T-helper 1 cell treated with Interleukin-12 subunit alpha and Interleukin-12 subunit beta and Interleukin-4 antibody, amounts not matched to agents 30 μg/mL and 1 μg/mL, for 36 hours (primary cell): ENCODE measurements around the gene VWF.
"Not testable (repeated sequence)": the region's sequence is repeated elsewhere in the genome, so short reads cannot be mapped to it uniquely, and the experiment has no call there.

ENCODE experiments used
- H3K27ac Mint-ChIP-seq: one replicate; pipeline ENCODE4 v1.8.0; 2021; ENCODE audit warnings: mild to moderate bottlenecking, mixed read lengths
- H3K27me3 Mint-ChIP-seq: one replicate; pipeline ENCODE4 v1.8.0; 2021; ENCODE audit warnings: low read depth, mixed read lengths
- H3K36me3 Mint-ChIP-seq: one replicate; pipeline ENCODE4 v1.8.0; 2021; ENCODE audit warnings: low read depth, mixed read lengths
- H3K4me1 Mint-ChIP-seq: one replicate; pipeline ENCODE4 v1.8.0; 2021; ENCODE audit warnings: low read depth, mixed read lengths
- H3K4me3 Mint-ChIP-seq: one replicate; pipeline ENCODE4 v1.8.0; 2021; ENCODE audit warnings: mild to moderate bottlenecking, moderate library complexity, mixed read lengths
- H3K9me3 Mint-ChIP-seq: one replicate; pipeline ENCODE4 v1.8.0; 2021; ENCODE audit warnings: mixed read lengths

VWF gene

GRCh38 chr12:6102021-6102420, 22.4 kb downstream of the VWF start:
- H3K27ac Mint-ChIP-seq: not testable (repeated sequence)

GRCh38 chr12:6099316-6099715, 25.2 kb downstream of the VWF start:
- H3K9me3 Mint-ChIP-seq: no peaks in the 10 kb centered on the region
- H3K27ac Mint-ChIP-seq: no peak overlapping the region
- H3K4me3 Mint-ChIP-seq: no peak overlapping the region
- H3K27me3 Mint-ChIP-seq: peaks cover 10% of the 10 kb centered on the region
- H3K36me3 Mint-ChIP-seq: no peaks in the 10 kb centered on the region
- no peaks in the 10 kb centered on the region for H3K4me1 Mint-ChIP-seq

More at GRCh38 chr12:6102021-6102420, 22.4 kb downstream of the VWF start:
- H3K4me1 Mint-ChIP-seq, H3K36me3 Mint-ChIP-seq, H3K27me3 Mint-ChIP-seq, H3K4me3 Mint-ChIP-seq, H3K9me3 Mint-ChIP-seq: not testable (repeated sequence)

DNA sequence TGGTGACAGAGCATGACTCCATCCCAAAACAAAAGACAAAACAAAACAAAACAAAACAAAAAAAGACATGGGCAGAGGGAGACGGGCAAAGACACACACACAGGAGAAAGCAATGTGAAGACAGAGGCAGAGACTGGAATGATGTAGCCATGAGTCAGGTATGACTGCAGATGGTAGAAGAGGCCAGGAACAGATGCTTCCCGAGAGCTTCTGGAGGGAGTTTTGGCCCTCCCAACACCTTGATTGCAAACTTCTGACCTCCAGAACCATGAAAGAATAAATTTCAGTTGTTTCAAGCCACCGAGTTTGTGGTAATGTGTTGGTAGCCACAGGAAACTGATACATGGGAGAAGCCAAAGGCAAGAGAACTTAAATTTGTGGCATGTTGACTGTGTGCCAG, 27.1 kb downstream of the VWF start:
- no peak overlapping the region for H3K4me3 Mint-ChIP-seq
- peaks cover 15% of the 10 kb centered on the region for H3K27me3 Mint-ChIP-seq

GRCh38 chr12:6096527-6096926, 27.9 kb downstream of the VWF start:
- Mint-ChIP-seq H3K36me3 (no peaks in the 10 kb centered on the region), H3K9me3 (no peaks in the 10 kb centered on the region), H3K27ac (no peak overlapping the region), H3K4me3 (no peak overlapping the region), H3K27me3 (peaks cover 15% of the 10 kb centered on the region), H3K4me1 (no peaks in the 10 kb centered on the region)

More for the DNA sequence above, 27.1 kb downstream of the VWF start:
- Mint-ChIP-seq H3K9me3 (no peaks in the 10 kb centered on the region), H3K36me3 (no peaks in the 10 kb centered on the region), H3K27ac (no peak overlapping the region), H3K4me1 (no peaks in the 10 kb centered on the region)

DNA sequence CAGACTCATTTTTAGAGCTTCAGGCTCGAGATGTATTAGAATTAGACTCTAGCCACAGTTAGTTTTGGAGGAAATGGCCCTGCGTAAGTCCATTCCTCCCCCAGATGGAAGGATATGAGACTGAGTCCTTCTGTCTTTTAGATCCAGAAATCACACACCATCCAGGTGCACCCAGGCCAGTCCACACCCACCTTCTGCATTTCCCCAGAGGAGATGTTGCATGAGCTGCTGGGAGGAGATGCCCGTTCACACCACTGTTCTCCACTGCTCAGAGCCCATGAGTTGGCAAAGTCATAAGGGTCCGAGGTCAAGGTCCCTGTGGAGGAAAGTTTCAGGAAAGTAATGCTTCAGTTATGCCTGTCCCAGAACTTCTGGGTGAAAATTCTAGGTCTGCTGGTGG, 29.2 kb downstream of the VWF start:
- no peak overlapping the region for H3K27ac Mint-ChIP-seq
- no peak overlapping the region for H3K4me3 Mint-ChIP-seq
- H3K4me1 Mint-ChIP-seq: peaks cover 3% of the 10 kb centered on the region
- no peaks in the 10 kb centered on the region for H3K36me3 Mint-ChIP-seq
- peaks cover 11% of the 10 kb centered on the region for H3K27me3 Mint-ChIP-seq
- no peaks in the 10 kb centered on the region for H3K9me3 Mint-ChIP-seq

DNA sequence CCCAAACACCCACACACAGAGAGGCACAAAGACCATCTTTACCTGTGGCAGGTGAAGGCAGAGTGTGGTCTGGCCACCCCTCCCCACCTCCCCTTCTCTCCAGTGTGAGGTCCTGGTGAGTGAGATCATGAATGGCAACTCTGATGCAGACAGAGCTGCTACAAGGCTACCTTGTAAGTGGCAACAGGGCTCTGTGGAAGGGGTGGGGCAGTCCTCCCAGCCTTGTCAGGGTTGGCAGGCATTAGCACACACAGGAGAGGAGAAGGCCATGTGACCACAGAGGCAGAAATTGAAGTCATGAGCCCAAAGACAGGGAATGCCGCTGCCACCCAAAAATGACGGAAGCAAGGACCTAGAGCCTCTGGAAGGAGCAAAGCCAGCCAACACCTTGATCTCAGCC, 30.7 kb downstream of the VWF start:
- H3K27ac Mint-ChIP-seq: no peak overlapping the region
- H3K4me1 Mint-ChIP-seq: peaks cover 3% of the 10 kb centered on the region
- H3K36me3 Mint-ChIP-seq: no peaks in the 10 kb centered on the region
- H3K4me3 Mint-ChIP-seq: no peak overlapping the region
- H3K9me3 Mint-ChIP-seq: no peaks in the 10 kb centered on the region
- peaks cover 11% of the 10 kb centered on the region for H3K27me3 Mint-ChIP-seq

- Mint-ChIP-seq H3K27me3 (peaks cover 11% of the 10 kb centered on the region), H3K27ac (no peak overlapping the region), H3K36me3 (no peaks in the 10 kb centered on the region), H3K4me3 (no peak overlapping the region), H3K9me3 (no peaks in the 10 kb centered on the region), H3K4me1 (peaks cover 3% of the 10 kb centered on the region)
These were observed 31.4 kb downstream of the VWF start for GRCh38 chr12:6092784-6093722.

DNA sequence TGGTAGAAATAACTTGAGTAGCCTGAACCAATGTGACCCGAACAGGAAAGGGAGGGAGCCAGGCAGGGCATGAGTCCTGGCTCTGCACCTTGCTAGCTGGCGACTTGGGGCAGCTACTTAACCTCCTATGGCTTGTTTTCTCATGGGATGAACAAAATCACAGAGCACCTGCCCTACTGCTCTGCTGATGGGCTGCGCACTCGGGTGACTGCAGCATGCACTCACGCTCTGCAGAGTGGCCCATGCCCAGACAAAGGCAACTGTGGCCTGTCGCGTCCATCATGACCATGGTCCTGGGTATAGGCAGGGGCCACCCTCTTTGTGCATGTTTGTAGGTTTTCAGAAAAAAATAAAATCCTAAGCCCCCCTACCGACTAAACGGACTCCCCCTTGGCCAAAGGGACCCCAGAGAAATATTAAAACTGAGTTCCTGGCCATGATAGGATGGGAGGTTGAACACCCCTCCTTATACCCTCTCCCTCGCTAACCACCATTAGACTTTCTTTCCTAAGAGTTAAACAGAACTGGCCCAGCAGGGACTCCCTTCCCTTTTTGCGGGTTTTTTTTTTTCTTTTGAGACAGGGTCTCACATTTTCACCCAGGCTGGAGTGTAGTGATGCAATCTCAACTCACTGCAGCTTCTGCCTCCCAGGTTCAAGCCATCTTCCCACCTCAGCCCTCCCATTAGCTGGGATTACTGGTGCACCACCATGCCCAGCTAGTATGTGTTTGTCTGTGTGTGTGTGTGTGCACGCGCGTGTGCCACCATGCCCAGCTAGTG, 32.5 kb downstream of the VWF start:
- H3K4me3 Mint-ChIP-seq: no peak overlapping the region
- H3K36me3 Mint-ChIP-seq: no peaks in the 10 kb centered on the region
- H3K27ac Mint-ChIP-seq: no peak overlapping the region
- H3K9me3 Mint-ChIP-seq: no peaks in the 10 kb centered on the region
- peaks cover 5% of the 10 kb centered on the region for H3K27me3 Mint-ChIP-seq
- peaks cover 3% of the 10 kb centered on the region for H3K4me1 Mint-ChIP-seq

DNA sequence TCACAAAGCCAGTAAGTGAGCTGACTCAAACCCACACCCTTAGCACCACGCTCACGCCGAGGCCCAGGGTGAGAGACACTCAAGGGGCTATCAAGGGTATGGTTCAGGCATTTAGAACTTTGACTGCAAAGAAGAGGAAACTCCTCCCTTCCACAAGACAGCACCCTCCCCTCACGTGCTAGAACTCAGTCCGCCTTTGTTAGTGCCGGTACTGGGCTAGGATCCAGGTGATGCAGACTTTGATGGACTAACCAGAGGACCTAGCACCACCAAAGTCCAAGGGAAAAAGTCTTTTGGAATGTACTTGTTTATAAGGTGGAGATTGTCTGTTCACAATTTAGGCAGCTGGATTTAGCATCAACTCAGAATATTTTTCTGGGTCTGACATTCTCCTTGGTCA, 33.7 kb downstream of the VWF start:
- no peak overlapping the region for H3K27ac Mint-ChIP-seq
- H3K4me1 Mint-ChIP-seq: peaks cover 3% of the 10 kb centered on the region
- H3K27me3 Mint-ChIP-seq: peaks cover 5% of the 10 kb centered on the region
- H3K9me3 Mint-ChIP-seq: no peaks in the 10 kb centered on the region
- H3K36me3 Mint-ChIP-seq: no peaks in the 10 kb centered on the region
- no peak overlapping the region for H3K4me3 Mint-ChIP-seq

DNA sequence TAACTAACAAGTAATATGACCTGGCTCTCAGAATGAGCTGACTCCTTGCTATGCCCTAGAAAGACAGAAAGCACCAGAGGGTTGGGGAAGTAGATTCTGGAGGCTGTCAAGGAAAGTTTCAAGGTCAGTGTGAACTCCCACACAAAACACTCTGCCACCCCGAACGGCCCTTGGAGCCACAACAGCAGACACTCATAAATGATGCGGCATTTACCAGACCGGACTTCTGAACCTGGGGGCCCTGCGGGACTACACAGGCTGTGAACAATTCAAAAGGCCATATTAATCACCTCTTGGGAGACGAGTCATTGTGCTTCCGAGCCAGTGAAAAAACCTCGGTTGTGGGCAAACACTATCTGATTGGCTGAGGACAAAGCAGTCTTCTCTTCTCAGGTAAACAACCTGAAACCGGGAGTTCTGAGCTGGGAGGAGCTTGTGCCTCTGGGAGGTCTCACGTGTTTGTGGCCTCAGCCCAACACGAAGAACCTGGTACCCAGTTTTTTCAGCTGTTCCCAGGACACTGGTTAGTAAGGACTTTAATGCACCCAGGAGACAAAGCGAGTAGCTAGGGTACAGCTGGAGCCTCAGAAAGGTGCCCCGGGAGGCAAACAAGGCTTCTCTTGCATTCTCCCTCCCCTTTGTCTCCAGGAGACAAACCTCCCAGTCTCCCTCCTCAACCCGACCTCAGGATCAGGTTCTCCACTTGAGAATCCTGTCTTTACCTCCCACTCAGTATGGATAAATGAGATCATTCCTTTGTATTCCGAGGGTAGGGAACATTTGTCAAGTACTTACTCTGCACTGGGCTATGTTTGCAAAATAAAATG, 35.3 kb downstream of the VWF start:
- no peak overlapping the region for H3K27ac Mint-ChIP-seq
- no peak overlapping the region for H3K4me3 Mint-ChIP-seq
- no peaks in the 10 kb centered on the region for H3K9me3 Mint-ChIP-seq
- H3K27me3 Mint-ChIP-seq: peaks cover 5% of the 10 kb centered on the region
- H3K4me1 Mint-ChIP-seq: peaks cover 3% of the 10 kb centered on the region
- H3K36me3 Mint-ChIP-seq: no peaks in the 10 kb centered on the region

DNA sequence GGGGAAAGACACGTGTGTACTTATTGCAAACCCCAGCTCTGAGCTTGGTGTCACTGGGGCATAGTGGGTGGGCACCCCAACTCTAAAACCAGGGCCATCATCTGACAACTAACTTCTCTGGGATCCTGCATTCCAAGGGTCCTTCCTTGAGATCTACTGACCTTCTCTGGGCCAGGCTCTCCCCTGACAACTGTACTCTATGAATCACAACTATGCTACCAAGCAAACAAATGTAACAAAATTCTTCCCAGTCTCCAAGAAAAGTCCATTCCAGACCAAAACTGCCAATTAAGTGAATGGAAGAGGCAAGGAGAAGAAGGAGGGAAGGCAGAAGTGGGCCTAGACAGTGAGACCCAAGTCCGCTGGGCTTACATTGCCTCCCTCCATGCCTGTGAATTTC, 38.2 kb downstream of the VWF start:
- no peaks in the 10 kb centered on the region for H3K27me3 Mint-ChIP-seq
- peaks cover 3% of the 10 kb centered on the region for H3K4me1 Mint-ChIP-seq
- H3K36me3 Mint-ChIP-seq: no peaks in the 10 kb centered on the region
- no peak overlapping the region for H3K4me3 Mint-ChIP-seq
- no peaks in the 10 kb centered on the region for H3K9me3 Mint-ChIP-seq
- no peak overlapping the region for H3K27ac Mint-ChIP-seq

GRCh38 chr12:6085841-6086240, 38.6 kb downstream of the VWF start:
- Mint-ChIP-seq H3K9me3 (no peaks in the 10 kb centered on the region), H3K4me3 (no peak overlapping the region), H3K27ac (no peak overlapping the region), H3K36me3 (no peaks in the 10 kb centered on the region), H3K4me1 (peaks cover 1% of the 10 kb centered on the region), H3K27me3 (no peaks in the 10 kb centered on the region)

DNA sequence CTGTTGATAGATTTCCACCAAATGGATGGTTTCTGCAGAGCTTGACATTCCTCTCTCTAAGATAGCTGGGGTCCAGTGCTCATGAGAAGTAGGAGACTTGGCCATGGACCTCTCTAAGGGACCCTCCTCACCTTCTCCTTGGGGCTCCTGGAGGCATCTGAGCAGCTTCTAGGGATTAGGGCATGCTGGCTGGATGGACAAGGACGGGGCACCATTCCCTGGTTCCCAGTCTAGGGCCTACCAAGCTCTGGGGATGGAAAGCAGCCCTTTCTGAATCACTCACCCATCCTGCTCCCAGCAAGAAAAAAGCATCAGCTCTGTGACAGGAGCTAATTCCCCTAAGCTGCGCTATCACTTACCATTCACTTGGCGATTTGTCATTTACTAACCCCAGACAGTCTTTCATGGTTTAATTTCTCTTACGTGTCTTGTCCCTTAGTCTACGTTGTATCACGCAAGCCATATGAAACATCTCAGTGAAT, 39.5 kb downstream of the VWF start:
- no peaks in the 10 kb centered on the region for H3K36me3 Mint-ChIP-seq
- H3K27ac Mint-ChIP-seq: no peak overlapping the region
- peaks cover 2% of the 10 kb centered on the region for H3K27me3 Mint-ChIP-seq
- no peaks in the 10 kb centered on the region for H3K9me3 Mint-ChIP-seq
- no peak overlapping the region for H3K4me3 Mint-ChIP-seq
- no peaks in the 10 kb centered on the region for H3K4me1 Mint-ChIP-seq

- H3K9me3 Mint-ChIP-seq: no peaks in the 10 kb centered on the region
- no peaks in the 10 kb centered on the region for H3K4me1 Mint-ChIP-seq
- peaks cover 7% of the 10 kb centered on the region for H3K27me3 Mint-ChIP-seq
- H3K4me3 Mint-ChIP-seq: no peak overlapping the region
- no peaks in the 10 kb centered on the region for H3K36me3 Mint-ChIP-seq
- H3K27ac Mint-ChIP-seq: no peak overlapping the region
These were observed 40.1 kb downstream of the VWF start for GRCh38 chr12:6084261-6084968.
